Left hindlimb (tissue), 1 donor: ENCODE results near the gene HS6ST1.
A peak's percentile ranks its signal among the peaks of the same experiment; 100 is the strongest.

Experiments used
- DNase-seq: peaks from one replicate; pipeline ENCODE4 v3.0.0-alpha.2; 2018

HS6ST1 gene

GRCh38 chr2:128298286-128298685 is 20.4 kb downstream of the HS6ST1 start:
- no peak for DNase-seq

DNA sequence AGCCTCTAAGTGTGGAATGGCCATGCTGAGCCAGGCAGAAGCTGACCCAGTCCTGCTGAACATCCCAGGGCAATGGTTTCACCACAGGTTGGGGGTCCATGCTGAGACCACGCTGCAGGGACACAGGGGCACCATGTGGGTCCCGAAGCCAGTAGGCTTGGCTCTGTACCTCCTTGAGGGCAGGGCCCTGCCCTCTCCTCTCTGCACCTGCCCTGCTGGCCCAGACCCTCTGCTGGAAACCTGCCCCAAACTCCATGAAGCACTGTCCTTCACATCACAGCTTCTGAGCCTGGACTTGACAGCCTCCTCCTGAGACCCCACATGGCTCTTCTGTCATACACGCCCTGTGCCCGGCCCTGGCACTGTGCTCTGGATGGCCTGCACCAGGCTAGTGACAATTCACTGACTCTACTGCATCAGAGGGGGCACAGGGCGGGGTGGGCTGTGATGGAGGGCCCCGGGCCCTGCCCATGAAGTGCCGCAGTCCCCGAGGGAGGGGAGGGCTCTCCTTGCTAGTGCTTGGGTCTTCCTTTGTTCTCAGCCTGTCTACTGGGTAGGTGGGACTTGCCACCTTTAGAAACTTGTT is 24.7 kb downstream of the HS6ST1 start:
- no peak for DNase-seq

DNA sequence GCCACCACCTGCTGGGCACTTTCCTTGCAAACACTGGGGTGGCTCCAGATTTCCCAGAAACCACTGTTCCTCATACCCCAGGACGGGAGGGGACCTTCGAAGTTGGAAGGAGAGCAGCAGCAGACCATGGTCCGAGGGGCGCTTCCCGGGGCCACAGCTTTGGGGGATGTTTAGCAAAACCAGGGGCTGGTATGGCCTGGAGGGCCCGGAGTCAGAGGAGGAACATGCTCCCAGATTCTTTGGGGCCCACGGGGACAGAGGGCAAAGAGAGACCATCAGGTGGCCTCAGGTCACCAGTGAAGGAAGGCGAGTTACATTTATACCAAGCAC is 25.3 kb downstream of the HS6ST1 start:
- DNase-seq: no peak

GRCh38 chr2:128292599-128293425 is 25.9 kb downstream of the HS6ST1 start:
- DNase-seq: no peak

GRCh38 chr2:128291844-128292598 is 26.6 kb downstream of the HS6ST1 start:
- DNase-seq: no peak

GRCh38 chr2:128291161-128291843 is 27.4 kb downstream of the HS6ST1 start:
- no peak for DNase-seq

DNA sequence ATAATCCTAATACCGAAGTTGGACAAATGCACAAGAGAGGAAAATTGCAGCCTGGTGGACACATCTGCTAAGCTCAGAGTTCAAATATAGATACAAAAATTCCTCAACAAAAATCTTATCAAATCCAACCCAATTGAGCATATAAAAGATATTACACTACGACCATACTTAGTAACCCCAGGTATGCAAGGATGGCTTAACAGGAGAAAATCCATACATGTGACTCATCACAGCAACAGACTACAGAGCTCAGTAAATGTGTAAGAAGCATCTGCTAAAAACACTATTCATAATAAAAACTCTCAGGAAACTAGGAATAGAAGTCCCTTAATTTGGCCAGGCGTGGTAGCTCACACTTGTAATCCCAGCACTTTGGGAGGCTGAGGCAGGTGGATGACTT is 28.3 kb downstream of the HS6ST1 start:
- no peak for DNase-seq

DNA sequence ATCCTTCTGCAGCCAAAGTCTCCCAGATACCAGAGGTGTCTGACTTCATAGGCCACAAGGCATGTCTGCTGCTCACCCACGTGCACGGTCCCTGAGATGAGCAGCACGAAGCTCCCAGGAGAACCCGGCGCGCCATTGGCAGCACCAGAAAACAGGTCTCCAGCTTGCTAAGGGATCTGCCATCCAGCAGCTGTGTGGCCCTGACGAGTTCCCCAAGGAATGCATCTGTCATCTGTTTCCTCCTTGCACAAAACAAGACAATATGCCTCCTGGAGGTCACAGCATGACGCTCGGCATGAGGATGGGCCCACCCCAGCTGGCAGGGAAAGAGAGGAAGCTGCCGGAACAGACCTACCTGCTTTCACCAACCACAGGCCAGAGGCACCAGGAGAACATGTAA is 29.2 kb downstream of the HS6ST1 start:
- no peak for DNase-seq

DNA sequence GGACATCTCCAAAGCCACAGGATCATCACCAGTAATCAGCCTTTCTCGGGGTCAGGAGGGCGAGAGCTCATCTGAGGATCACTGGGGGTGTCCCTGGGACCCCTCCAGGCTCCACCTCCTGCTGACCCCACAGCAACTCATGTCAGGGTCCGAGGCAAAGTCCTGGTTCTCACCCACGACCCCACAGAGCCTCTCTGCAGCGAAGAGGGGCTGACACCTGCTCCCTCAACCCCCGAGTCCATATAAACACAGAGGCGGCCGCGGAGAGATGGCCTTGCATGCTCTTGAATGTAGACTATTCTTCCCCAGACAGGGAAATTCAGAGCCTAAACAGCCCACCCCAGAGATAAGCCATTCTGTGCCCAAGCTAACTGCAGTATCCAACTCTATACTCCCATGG is 29.9 kb downstream of the HS6ST1 start:
- no peak for DNase-seq

DNA sequence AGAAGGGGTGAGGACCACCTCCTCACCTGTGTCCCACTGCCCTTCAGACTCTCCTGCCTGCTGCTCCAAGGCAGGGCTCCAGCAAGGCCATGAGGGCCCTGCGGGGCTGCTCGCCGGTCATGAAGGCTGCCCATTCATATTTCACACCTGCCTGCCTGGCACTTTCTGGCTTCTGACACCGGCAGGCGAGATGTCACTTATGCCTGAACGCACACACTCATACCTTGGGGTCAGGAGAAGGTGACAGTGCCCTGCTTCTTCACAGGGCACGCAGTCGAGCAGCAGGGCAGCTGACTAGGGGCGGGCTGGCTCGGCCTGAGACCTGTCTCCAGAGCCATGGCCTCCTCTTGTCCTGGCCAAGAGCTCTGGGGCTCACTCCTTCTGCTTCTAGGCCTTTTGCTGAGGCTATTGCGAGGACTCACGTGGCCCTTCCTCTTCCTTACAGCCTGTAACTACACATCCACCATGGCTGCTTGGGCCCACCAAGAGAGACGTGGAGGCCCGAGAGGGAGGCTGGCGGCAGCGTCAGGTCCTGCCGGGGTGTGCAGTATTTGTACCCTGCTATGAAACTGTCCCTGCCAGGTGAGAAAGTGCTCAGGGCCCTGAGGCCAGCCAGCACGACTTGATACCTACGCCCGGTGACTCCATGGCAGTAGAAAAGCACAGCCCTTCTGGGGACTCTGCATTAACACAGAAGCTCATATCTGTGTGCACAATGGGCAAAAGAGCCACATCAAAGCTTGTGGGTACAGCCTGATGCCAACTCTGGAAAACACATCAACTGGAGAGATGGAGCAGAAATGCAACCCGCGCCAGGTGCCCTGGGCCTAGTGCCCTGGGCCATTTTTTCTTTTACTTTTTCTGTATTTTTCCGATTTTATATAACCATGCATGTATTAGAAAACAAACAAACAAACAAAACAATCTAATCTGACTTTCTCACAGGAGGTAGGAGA is 30.6 kb downstream of the HS6ST1 start:
- no peak for DNase-seq

GRCh38 chr2:128286905-128287779 is 31.5 kb downstream of the HS6ST1 start:
- no peak for DNase-seq

- DNase-seq: no peak
Measured at GRCh38 chr2:128286011-128286721, 32.5 kb downstream of the HS6ST1 start.

GRCh38 chr2:128285329-128285931 is 33.2 kb downstream of the HS6ST1 start:
- DNase-seq: peak; percentile 30

DNA sequence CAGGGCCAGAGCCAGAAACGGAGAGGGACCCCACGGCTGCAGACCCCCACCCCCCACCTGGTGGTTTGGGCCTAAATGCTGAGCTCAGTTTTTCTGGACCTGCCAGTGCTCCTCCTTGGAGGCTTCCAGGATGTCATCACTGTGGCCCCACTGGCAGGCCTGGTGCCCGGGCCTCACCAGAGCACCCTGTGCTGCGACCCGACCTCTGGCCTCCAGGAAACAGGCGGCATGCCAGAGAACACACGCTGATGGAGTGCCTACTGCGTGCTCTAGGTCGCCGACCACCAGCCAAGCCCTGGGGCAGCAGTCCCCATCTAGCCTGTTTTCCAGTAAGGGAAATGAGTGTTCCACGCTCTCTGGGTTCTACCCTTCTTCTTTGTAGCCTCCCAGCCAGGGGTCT is 33.8 kb downstream of the HS6ST1 start:
- DNase-seq: no peak

DNA sequence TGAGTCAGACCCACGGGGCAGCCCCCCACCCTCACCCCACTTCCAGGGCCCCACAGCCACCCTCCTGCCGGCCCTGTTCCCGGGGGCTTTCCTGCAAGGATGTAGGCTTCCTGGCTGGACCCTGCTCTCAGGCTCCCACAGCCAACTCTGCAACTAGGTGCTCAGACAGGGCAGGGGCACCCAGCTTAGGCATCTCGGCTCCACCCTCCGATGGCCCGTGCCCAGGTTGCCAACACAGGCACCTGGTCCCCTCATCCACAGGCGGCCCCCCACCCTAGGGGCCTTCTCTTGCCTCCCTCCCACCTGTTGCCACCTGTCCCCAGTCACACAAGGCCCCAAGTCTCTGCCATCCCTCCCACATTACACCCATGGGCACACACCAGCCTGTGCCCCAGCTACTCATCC is 34.6 kb downstream of the HS6ST1 start:
- DNase-seq: peak; percentile 22

DNA sequence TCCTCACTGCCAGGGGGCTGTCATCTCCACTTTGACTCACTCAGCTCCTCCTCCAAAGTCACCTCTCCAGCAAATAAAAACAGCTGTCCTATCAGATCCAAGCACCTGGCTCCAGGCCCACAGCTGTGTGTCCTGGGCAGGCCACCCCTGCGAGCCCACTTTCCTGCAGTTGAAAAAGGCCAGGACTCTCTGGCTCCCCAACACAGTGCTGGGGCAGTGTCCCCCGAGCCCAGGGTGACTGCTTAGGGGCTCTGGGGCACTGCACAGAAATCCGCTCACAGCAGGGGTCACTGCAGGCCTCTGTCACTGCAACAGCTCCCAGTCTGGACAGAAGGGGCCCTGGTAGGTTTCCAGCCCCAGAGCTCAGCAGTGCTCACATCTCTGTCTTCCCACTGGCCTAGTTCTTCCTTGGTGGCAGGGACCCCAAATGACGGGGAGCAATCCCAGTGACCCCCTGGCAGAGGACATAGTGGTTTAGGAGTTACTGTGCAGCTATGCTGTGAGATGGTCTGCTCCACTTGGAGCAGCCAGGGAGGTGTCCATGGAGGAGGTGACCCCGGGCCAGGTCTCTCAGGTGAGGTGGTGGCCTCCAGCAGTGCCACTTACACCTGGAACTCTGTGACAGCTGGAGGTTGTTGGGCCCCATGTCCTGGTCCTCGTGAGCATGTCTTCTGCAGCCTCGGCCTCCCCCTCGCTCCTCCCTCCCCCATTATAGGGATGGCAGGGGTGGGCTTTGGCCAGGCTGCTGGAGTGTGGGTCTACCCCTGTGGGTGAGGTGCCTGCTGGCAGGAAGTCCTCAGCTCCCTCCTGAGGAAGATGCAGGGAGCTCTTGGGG is 35.5 kb downstream of the HS6ST1 start:
- peak; percentile 18 for DNase-seq

DNA sequence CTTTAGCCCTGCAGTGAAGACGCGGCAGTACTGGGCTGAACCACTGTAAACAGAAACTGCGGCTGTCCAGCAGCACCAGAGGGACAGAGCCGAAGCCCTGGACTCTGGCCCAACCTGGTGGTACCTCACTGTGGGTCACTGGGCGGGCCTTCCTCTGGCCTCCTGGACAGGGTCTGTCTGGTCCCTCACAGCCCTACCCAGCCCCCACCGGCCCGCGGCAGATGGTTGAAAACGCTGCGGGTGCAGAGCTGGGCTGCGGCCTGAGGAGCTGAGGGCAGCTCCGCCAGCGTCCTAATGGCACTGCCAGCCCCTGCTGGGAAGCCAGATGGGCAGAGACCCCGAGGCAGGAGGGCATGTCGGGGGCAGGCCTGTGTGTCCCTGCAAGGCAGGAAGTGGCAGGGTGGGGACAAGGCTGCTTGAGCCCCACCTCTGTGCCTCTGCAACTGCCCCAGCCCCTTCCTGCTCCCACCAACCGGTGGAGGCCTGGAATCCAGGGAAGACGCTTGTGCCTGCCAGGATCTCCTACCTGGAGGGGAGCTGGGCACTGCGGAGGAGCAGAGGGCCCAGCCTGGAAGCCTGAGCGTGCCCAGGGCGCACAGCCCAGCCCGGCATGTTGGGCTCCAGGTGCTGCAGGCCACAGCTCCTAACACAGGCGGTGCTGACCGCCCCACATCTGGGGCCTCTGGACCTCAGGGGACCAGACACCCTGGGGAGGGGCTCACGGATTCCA is 36.3 kb downstream of the HS6ST1 start:
- peak; percentile 38 for DNase-seq

DNA sequence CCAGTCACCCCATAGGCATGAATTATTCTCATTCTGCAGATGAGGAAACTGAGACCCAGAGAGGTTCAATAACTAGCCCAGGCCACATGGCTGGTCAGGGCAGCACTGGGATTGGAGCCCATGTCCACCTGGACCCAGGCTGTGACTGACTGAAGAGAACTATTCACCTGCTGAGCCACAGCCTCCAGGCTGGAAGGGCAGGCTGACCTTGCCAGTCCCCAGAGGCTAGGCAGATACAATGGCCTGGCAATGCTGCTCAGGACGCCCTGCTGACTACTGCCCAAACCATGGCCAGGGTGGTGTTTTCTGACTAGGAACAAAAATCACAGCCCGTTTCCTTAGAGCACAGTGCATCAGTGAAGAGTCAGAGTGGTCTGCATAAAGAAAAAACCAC is 36.8 kb downstream of the HS6ST1 start:
- no peak for DNase-seq
